Measurements from ENCODE around the gene AATK.

AATK gene

GRCh38 chr17:81125573-81126081 is 40.4 kb downstream of the AATK start:
- no peak for DNase-seq

- no peak for DNase-seq
These were observed 41.6 kb downstream of the AATK start for GRCh38 chr17:81124377-81124776.

- no peak for DNase-seq
These were observed 42.7 kb downstream of the AATK start for GRCh38 chr17:81123052-81124048.

GRCh38 chr17:81121841-81122733 is 43.9 kb downstream of the AATK start:
- DNase-seq = no peak

GRCh38 chr17:81120695-81121621 is 45.1 kb downstream of the AATK start:
- DNase-seq = no peak

- DNase-seq = no peak
These were observed 45.9 kb downstream of the AATK start for GRCh38 chr17:81120149-81120484.

- peak; percentile 89 for DNase-seq
These were observed 46.5 kb downstream of the AATK start for GRCh38 chr17:81119223-81120148.

GRCh38 chr17:81118308-81119221 is 47.5 kb downstream of the AATK start:
- no peak for DNase-seq

- no peak for DNase-seq
These were observed 48.3 kb downstream of the AATK start for GRCh38 chr17:81117672-81118198.

- DNase-seq = no peak
These were observed 49.3 kb downstream of the AATK start for GRCh38 chr17:81116704-81117103.

- no peak for DNase-seq
These were observed 50.1 kb downstream of the AATK start for GRCh38 chr17:81115749-81116464.

- DNase-seq = no peak
These were observed 50.8 kb downstream of the AATK start for GRCh38 chr17:81115219-81115618.

GRCh38 chr17:81114351-81115093 is 51.5 kb downstream of the AATK start:
- no peak for DNase-seq

GRCh38 chr17:81113158-81113724 is 52.8 kb downstream of the AATK start:
- DNase-seq = no peak

GRCh38 chr17:81112450-81112849 is 53.6 kb downstream of the AATK start:
- no peak for DNase-seq

- no peak for DNase-seq
These were observed 55.0 kb downstream of the AATK start for GRCh38 chr17:81111066-81111465.

GRCh38 chr17:81110488-81111040 is 55.5 kb downstream of the AATK start:
- DNase-seq = no peak

- DNase-seq = no peak
These were observed 56.1 kb downstream of the AATK start for GRCh38 chr17:81109957-81110356.

All from stimulated activated CD4-positive, alpha-beta T cell treated with anti-CD3 and anti-CD28 coated beads, Interleukin-15, amount 100 ng/mL, for 24 hours (primary cell).